Fibroblast of lung (primary cell): Measurements from ENCODE around the gene SMG6. TPM values are rescaled to one million over a fixed set of nuclear protein-coding genes. Genes with fewer than 3 reads are reported as not detected.

ENCODE experiments used
- DNase-seq, 2 donors: peaks; one replicate each; pipeline versions ENCODE4 v3.0.0 to v3.0.0-alpha.2; 2010; ENCODE audit warnings: low read depth in 2 of 2
- H2AFZ ChIP-seq: 2 replicates; pipeline ENCODE4 v1.5.1; 2012; ENCODE audit warnings: low read length, control low read depth, inconsistent platforms
- H3K27ac ChIP-seq: 2 replicates; pipeline ENCODE4 v1.5.1; 2011; ENCODE audit warnings: low read length, control low read depth; ENCODE audit not compliant: insufficient read depth
- H3K27me3 ChIP-seq: 2 replicates; pipeline ENCODE4 v1.5.1; 2011; ENCODE audit warnings: mild to moderate bottlenecking, low read length; ENCODE audit not compliant: control insufficient read depth, insufficient read depth
- H3K36me3 ChIP-seq: 2 replicates; pipeline ENCODE4 v1.5.1; 2011; ENCODE audit warnings: low read length; ENCODE audit not compliant: control insufficient read depth, insufficient read depth
- H3K4me1 ChIP-seq: 2 replicates; pipeline ENCODE4 v1.5.1; 2011; ENCODE audit warnings: low read length; ENCODE audit not compliant: control insufficient read depth, insufficient read depth; ENCODE audit errors: extremely low read depth
- H3K4me2 ChIP-seq: 2 replicates; pipeline ENCODE4 v1.5.1; 2011; ENCODE audit warnings: low read length, control low read depth; ENCODE audit not compliant: insufficient read depth; ENCODE audit errors: extremely low read depth
- H3K4me3 ChIP-seq, 4 experiments: fragments of 200-600 bp in 1 of 4; sonication (generic) in 1 of 4; replicated peaks in 1 of 4; 2 replicates each; pipeline ENCODE4 v1.5.1; 2011 to 2016; ENCODE audit warnings: low read length in 4 of 4, low read depth in 3 of 4, mild to moderate bottlenecking in 3 of 4, control low read depth in 2 of 4, inconsistent platforms in 1 of 4, mixed read lengths in 1 of 4; ENCODE audit not compliant: insufficient read depth in 1 of 4; ENCODE audit errors: control extremely low read depth in 1 of 4
- H3K79me2 ChIP-seq: 2 replicates; pipeline ENCODE4 v1.5.1; 2012; ENCODE audit warnings: mild to moderate bottlenecking, low read length, inconsistent platforms; ENCODE audit not compliant: control insufficient read depth, insufficient read depth
- H3K9ac ChIP-seq: 2 replicates; pipeline ENCODE4 v1.5.1; 2011; ENCODE audit warnings: mild to moderate bottlenecking, low read length, control low read depth; ENCODE audit not compliant: insufficient read depth
- H3K9me3 ChIP-seq: 2 replicates; pipeline ENCODE4 v1.5.1; 2012; ENCODE audit warnings: low read depth, low read length; ENCODE audit not compliant: control insufficient read depth, insufficient read depth
- H4K20me1 ChIP-seq: 2 replicates; pipeline ENCODE4 v1.5.1; 2011; ENCODE audit warnings: low read length; ENCODE audit not compliant: control insufficient read depth, insufficient read depth; ENCODE audit errors: extremely low read depth
- CTCF ChIP-seq, 2 donors: IDR thresholded peaks in 1 of 2; conservative IDR thresholded peaks in 1 of 2; 1 replicate in 1 of 2; 2 replicates in 1 of 2; pipeline ENCODE4 v1.5.1; 2011 to 2012; ENCODE audit warnings: low read length in 2 of 2, control low read depth in 1 of 2, inconsistent platforms in 1 of 2, low read depth in 1 of 2, mild to moderate bottlenecking in 1 of 2
- EZH2 ChIP-seq: IDR thresholded peaks from 2 replicates; pipeline ENCODE4 v1.5.1; 2012; ENCODE audit warnings: low read length, control low read depth, mild to moderate bottlenecking; ENCODE audit errors: missing control alignments
- polyA plus RNA-seq, 2 donors: library from polyadenylated mRNA; depleted of rRNA in 1 of 2; stranded (reverse) in 1 of 2; unstranded in 1 of 2; fragments of >200 nt; gene quantifications; 2 replicates each; pipeline ENCODE4 v1.2.1, GENCODE V29; 2011 to 2012; ENCODE audit warnings: missing spikeins in 1 of 2
- total RNA-seq: library from RNA; depleted of rRNA; stranded (reverse); fragments of >200 nt; gene quantifications from 2 replicates; pipeline ENCODE4 v1.2.1, GENCODE V29; 2014

The SMG6 gene
- total and polyA plus RNA-seq, 2 donors (not counting 1 experiment from before 2014, with no cell fraction given): 14.7 to 29.9 TPM

GRCh38 chr17:2331303-2331702 is 27.7 kb upstream of the SMG6 start:
- Histone ChIP-seq H4K20me1 (no peaks in the 10 kb centered on the region), H3K4me1 (peaks cover 4% of the 10 kb centered on the region), H3K4me3 (no peak overlapping the region), H3K4me2 (no peak overlapping the region), H3K79me2 (peaks cover 27% of the 10 kb centered on the region), H3K27ac (no peak overlapping the region), H3K9me3 (no peaks in the 10 kb centered on the region), H2AFZ (no peak overlapping the region), H3K36me3 (peaks cover 27% of the 10 kb centered on the region), H3K27me3 (no peaks in the 10 kb centered on the region), H3K9ac (no peak overlapping the region)
- no peak for DNase-seq
- TF ChIP-seq CTCF (conservative IDR thresholded peaks at IDR 0.05 in 1 of 2, IDR thresholded peaks at IDR 0.05 in 1 of 2; ENCODE audit: low read depth in 1 of 2, low read length in 2 of 2) (no peak), EZH2 (no peak)

- Histone ChIP-seq H4K20me1 (no peaks in the 10 kb centered on the region), H3K4me3 (no peak overlapping the region), H3K36me3 (peaks cover 17% of the 10 kb centered on the region), H3K27me3 (no peaks in the 10 kb centered on the region), H2AFZ (no peak overlapping the region), H3K79me2 (no peaks in the 10 kb centered on the region), H3K9me3 (no peaks in the 10 kb centered on the region), H3K9ac (no peak overlapping the region), H3K4me1 (no peaks in the 10 kb centered on the region), H3K27ac (no peak overlapping the region), H3K4me2 (no peak overlapping the region)
- DNase-seq: no peak
- TF ChIP-seq CTCF (conservative IDR thresholded peaks at IDR 0.05 in 1 of 2, IDR thresholded peaks at IDR 0.05 in 1 of 2; ENCODE audit: low read depth in 1 of 2, low read length in 2 of 2) (no peak), EZH2 (no peak)
Measured at GRCh38 chr17:2323629-2324314, 20.2 kb upstream of the SMG6 start.

GRCh38 chr17:2321399-2321798 is 17.8 kb upstream of the SMG6 start:
- Histone ChIP-seq H2AFZ (no peak overlapping the region), H3K9ac (no peak overlapping the region), H4K20me1 (no peaks in the 10 kb centered on the region), H3K27ac (no peak overlapping the region), H3K36me3 (peaks cover 12% of the 10 kb centered on the region), H3K79me2 (no peaks in the 10 kb centered on the region), H3K4me2 (no peak overlapping the region), H3K9me3 (no peaks in the 10 kb centered on the region), H3K4me3 (no peak overlapping the region), H3K27me3 (no peaks in the 10 kb centered on the region), H3K4me1 (no peaks in the 10 kb centered on the region)
- DNase-seq: no peak
- TF ChIP-seq EZH2: no peak
- no peak for TF ChIP-seq CTCF (conservative IDR thresholded peaks at IDR 0.05 in 1 of 2, IDR thresholded peaks at IDR 0.05 in 1 of 2; ENCODE audit: low read depth in 1 of 2, low read length in 2 of 2)
